GM04503 (cell line): ENCODE results near the gene SPG7.
"Not testable (repeated sequence)": the region's sequence is repeated elsewhere in the genome, so short reads cannot be mapped to it uniquely, and the experiment has no call there.

ENCODE experiments used
- DNase-seq: peaks from one replicate; pipeline ENCODE4 v3.0.0-alpha.2; 2012; ENCODE audit warnings: low read depth

SPG7 gene

GRCh38 chr16:89564476-89565255, 56.5 kb downstream of the SPG7 start:
- DNase-seq = no peak

DNA sequence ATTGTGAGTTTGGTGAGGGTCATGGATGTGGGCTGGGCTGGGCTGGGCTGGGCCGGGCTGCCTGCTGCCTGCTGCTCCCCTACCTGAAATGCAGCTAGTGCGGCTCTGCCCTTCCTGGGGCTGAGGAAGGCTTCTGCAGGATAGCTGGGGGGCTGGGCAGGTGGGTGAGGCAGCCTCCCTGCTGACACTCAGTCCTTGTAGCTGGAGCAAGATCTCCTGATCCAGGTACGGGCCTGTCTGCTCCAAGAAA, 57.0 kb downstream of the SPG7 start:
- DNase-seq = no peak

GRCh38 chr16:89565506-89566372, 57.5 kb downstream of the SPG7 start:
- no peak for DNase-seq

GRCh38 chr16:89567656-89568594, 59.7 kb downstream of the SPG7 start:
- DNase-seq = no peak

DNA sequence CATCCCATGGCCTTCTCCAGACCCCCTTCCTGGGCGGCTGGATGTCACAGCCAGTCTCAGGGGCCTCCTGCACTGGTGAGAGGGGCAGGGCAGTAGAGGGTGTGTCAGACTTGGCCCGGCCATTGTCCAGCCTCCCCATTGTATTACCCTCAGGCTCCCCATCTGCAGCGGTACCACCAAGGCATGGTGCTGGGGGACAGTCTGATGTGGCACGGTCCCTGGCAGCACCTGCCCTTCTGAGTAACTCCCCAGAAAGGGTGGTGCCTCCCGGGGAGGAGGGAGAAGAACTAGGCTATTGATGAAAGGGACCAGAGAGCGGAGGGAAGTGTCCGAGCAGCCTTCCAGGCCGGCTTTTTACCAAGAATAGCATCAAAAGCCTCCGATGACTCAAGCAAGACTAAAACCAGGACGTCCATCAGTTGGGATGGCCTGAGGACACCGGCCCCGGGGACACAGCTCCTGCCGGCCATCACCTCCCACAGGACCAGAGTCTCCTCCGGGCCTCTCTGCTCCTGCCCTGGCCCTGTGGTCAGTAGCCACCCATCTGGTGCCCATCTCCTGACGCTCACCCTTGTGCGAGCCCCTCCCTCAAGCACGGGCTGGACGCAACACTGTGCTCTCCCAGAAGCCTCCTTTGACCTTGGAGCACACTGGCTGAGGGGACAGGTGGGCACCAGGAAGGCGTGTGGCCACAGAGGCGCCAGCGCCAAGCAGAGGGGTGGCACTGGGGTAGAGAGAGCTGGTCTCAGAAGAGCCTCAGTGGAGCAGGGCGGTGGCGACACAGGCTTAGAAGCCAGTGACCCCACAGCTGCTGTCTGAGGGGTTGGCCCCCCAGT, 61.5 kb downstream of the SPG7 start:
- no peak for DNase-seq

DNA sequence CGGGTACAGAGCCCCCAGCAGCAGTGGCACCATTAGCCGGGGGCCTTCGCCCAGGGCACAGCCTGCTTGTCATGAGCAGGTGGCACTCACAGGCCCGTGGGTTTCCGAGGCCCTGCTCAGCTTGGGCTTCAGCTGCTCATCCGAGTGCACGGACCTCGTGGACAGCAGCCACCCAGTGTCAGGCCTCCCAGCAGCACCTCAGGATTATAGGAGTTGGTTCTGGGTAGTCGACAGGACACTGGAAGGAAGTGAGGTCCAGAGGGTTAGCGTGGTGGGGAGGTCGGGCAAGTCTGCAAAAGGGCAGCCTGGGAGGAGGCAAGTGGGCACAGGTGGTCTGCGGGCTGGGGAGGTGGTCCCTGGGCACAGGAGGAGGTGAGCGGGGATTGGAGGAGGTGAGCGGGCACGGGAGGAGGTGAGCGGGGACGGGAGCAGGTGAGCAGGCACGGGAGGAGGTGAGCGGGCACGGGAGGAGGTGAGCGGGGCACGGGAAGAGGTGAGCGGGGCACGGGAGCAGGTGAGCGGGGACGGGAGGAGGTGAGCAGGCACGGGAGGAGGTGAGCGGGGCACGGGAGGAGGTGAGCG, 62.2 kb downstream of the SPG7 start:
- DNase-seq = no peak

DNA sequence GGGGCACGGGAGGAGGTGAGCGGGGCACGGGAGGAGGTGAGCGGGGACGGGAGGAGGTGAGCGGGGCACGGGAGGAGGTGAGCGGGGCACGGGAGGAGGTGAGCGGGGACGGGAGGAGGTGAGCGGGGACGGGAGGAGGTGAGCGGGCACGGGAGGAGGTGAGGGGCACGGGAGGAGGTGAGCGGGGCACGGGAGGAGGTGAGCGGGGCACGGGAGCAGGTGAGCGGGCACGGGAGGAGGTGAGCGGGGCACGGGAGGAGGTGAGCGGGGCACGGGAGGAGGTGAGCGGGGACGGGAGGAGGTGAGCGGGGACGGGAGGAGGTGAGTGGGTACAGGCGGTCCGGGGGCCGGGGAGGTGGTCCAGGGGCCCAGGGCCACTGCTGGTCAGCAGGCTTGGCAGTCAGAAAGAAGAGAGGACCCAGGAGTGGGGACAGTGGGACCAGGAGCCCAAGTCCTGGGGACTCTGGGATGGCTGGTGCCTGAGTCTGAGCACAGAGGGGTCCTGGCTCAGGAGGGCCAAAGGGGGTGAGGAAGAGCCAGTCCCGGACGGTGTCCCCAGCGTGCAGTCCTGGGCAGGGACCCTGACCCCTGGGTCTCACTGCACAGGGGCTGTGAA, 62.9 kb downstream of the SPG7 start:
- DNase-seq = not testable (repeated sequence)

DNA sequence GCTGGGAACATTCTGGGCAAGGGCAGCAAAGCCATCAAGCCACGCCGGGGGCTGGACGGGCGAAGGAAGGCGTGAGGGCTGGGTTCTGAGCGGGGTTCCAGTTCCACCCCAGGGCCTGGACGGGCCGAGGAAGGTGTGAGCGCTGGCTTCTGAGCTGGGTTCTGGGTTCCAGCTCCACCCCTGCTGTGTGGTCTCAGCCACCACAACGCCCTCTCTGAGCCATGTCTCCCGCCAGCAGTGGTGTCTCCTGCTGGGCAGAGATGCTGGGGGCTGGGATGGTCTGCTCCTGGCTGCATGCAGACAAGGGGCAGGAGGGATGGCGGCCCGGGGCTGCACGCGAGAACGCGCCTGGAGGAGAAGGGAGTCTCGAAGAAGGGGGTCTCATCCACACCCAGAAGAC, 63.4 kb downstream of the SPG7 start:
- DNase-seq = no peak

- no peak for DNase-seq
These were observed 63.9 kb downstream of the SPG7 start for GRCh38 chr16:89572073-89572484.

GRCh38 chr16:89572485-89573205, 64.4 kb downstream of the SPG7 start:
- no peak for DNase-seq

- DNase-seq = no peak
These were observed 65.8 kb downstream of the SPG7 start for GRCh38 chr16:89573826-89574680.

- DNase-seq = no peak
These were observed 66.6 kb downstream of the SPG7 start for GRCh38 chr16:89574681-89575246.

DNA sequence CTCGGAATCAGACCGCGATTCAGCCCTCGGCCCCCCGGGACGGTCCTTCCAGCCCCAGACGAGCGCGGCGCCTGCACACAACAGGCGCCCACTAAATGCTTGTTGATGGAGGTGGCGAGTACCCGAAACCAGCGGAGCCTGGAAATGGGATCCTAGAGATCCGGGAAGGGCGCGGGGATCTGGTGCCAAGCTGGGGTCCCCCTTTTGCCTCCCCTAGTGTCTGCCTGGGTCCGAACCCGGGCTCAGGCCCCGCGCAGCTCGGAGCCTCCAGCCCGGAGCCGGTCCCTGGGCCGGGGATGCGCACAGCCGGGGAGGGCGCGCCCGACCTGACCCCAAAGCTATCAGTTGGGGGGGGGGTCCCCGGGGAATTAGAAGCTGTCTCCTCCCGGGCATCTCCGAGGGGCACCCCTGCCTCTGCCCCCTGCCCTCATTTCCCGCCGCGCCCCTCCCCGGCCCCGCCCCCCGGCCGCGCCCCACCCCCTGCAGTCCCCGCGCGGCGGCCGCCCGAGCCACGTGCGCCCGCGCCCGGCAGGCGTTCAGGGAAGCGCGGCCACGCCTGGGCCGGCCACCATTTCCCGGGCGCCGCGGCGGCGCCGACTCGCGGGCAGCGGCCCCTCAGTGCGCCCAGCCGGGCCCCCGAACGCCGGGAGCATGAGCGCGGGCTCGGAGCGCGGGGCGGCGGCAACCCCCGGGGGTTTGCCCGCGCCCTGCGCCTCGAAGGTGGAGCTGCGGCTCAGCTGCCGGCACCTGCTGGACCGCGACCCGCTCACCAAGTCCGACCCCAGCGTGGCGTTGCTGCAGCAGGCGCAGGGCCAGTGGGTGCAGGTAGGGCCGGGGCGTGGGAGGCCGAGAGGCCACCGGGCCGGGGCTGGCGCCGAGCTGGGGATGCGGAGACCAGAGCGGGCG, 67.3 kb downstream of the SPG7 start, which contains the start of gene CPNE7:
CPNE7 (plus strand) TSS at position 512 of the 906 bp plus-strand sequence; CDS start at position 652, 140 bp downstream.
- DNase-seq = no peak

DNA sequence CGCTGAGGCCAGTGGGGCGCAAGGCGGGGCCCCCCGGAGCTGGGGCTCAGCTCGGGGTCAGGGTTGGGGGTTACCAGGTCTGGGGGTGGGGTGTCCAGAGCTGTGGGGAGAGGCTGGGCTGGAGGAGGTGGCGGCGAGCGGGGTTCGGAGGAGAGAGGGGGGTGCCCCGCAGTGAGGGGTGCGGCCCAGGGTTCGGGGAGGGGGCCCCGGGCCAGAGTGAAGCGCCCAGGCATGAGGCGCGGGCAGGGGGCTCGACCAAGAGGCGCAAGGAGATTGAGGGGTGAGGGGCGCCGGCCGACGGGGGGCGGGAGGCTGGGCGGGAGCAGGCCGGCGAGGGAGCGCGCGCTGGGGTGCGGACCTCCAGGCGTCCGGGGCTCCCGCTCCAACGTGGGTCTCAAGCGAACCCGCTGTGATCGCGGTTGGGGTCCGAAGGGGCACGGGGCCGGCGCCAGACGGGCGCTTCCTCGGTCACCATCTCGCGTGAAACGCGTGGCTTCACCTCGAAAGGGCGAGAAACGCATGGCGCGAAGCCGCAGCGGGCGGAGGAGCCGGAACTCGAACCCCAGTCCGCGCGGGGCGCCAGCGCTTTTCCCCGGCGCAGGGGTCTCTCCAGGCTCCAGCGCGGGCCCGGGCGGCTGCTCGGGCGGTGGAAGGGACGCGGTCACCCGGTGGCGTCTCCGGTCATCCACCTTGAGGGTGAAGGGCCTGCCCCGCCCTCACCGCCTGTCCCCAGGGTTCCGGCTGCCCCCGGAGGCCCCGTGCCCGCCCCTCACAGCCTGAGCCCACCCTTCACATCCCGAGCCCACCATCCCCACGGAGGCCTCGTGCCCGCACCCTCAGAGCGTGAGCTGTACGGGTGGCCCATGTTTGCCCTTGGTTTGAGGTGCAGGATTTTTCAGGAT, 68.2 kb downstream of the SPG7 start:
- DNase-seq = no peak

- no peak for DNase-seq
These were observed 69.0 kb downstream of the SPG7 start for GRCh38 chr16:89577055-89577759.

DNA sequence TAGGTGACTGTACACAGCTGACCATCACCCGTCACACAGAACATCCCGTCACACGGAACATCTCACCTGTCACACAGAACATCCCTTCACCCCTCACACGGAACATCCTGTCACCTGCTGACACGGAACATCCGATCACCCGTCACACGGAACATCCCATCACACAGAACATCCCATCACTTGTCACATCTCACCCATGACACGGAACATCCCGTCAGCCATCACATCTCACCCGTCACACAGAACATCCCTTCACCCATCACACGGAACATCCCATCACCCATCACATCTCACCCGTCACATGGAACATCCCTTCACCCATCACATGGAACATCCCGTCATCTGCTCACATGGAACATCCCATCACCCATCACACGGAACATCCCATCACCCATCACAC, 71.1 kb downstream of the SPG7 start:
- no peak for DNase-seq
